ENCODE results near the gene PUS10. TPM values are rescaled to one million over a fixed set of nuclear protein-coding genes. Genes with fewer than 3 reads are reported as not detected.
"Not testable (repeated sequence)": the region's sequence is repeated elsewhere in the genome, so short reads cannot be mapped to it uniquely, and the experiment has no call there.

PUS10 gene
- polyA plus RNA-seq, 1 donor (not counting 4 experiments of a cell fraction or from before 2014, with no cell fraction given): 4.8 TPM

- dilution Hi-C loops (cut with MboI; ENCODE audit: extremely low pct_ligation_motif_present, low sequenced_read_pairs): no loop called here
- FAIRE-seq: no peak
- TF ChIP-seq EZH2 (IDR thresholded peaks at IDR 0.05; ENCODE audit: low read length) (no peak), CTCF (optimal IDR thresholded peaks at IDR 0.05 in 1 of 3, IDR thresholded peaks at IDR 0.05 in 1 of 3, conservative IDR thresholded peaks at IDR 0.05 in 1 of 3; ENCODE audit: extremely low read depth in 1 of 3, insufficient read depth in 2 of 3, low read length in 3 of 3) (no peak)
- Histone ChIP-seq H3K4me2 (ENCODE audit: control insufficient read depth, extremely low read depth, insufficient read depth, low read depth, low read length) (no peak overlapping the region), H3K4me3 (ENCODE audit: control insufficient read depth in 2 of 3, extremely low read depth in 1 of 3, insufficient read depth in 2 of 3, low read depth in 1 of 3, low read length in 3 of 3) (no peak overlapping the region), H3K36me3 (ENCODE audit: control insufficient read depth in 2 of 2, extremely low read depth in 1 of 2, insufficient read depth in 2 of 2, low read length in 2 of 2) (peaks cover 0 to 2% of the 10 kb centered on the region in 2 experiments), H3K9me3 (ENCODE audit: control insufficient read depth, low read depth, low read length) (no peaks in the 10 kb centered on the region), H3K27me3 (ENCODE audit: control insufficient read depth, extremely low read depth, insufficient read depth, low read length) (no peaks in the 10 kb centered on the region), H2AFZ (ENCODE audit: control insufficient read depth, low read length) (no peak overlapping the region), H3K9ac (ENCODE audit: control insufficient read depth, extremely low read depth, insufficient read depth, low read length) (no peak overlapping the region), H3K27ac (ENCODE audit: control insufficient read depth, insufficient read depth, low read length) (no peak overlapping the region), H3K4me1 (ENCODE audit: control insufficient read depth, extremely low read depth, insufficient read depth, low read length) (no peaks in the 10 kb centered on the region), H3K9me1 (ENCODE audit: control insufficient read depth, extremely low read depth, insufficient read depth, low read length) (no peaks in the 10 kb centered on the region), H3K79me2 (ENCODE audit: control insufficient read depth, insufficient read depth, low read length) (no peaks in the 10 kb centered on the region), H4K20me1 (ENCODE audit: control insufficient read depth, extremely low read depth, insufficient read depth, low read length) (no peaks in the 10 kb centered on the region)
- no peak for DNase-seq (ENCODE audit: low read depth, low spot score)
These were observed 24.8 kb upstream of the PUS10 start for GRCh38 chr2:61042807-61043206.

- H3K9me1 ChIP-seq (ENCODE audit: control insufficient read depth, extremely low read depth, insufficient read depth, low read length); FAIRE-seq; H3K4me1 ChIP-seq (ENCODE audit: control insufficient read depth, extremely low read depth, insufficient read depth, low read length); H2AFZ ChIP-seq (ENCODE audit: control insufficient read depth, low read length); dilution Hi-C loops (cut with MboI; ENCODE audit: extremely low pct_ligation_motif_present, low sequenced_read_pairs); H3K4me2 ChIP-seq (ENCODE audit: control insufficient read depth, extremely low read depth, insufficient read depth, low read depth, low read length); H4K20me1 ChIP-seq (ENCODE audit: control insufficient read depth, extremely low read depth, insufficient read depth, low read length); H3K9ac ChIP-seq (ENCODE audit: control insufficient read depth, extremely low read depth, insufficient read depth, low read length); H3K9me3 ChIP-seq (ENCODE audit: control insufficient read depth, low read depth, low read length); H3K4me3 ChIP-seq (ENCODE audit: control insufficient read depth in 2 of 3, extremely low read depth in 1 of 3, insufficient read depth in 2 of 3, low read depth in 1 of 3, low read length in 3 of 3); DNase-seq (ENCODE audit: low read depth, low spot score); H3K79me2 ChIP-seq (ENCODE audit: control insufficient read depth, insufficient read depth, low read length); H3K27me3 ChIP-seq (ENCODE audit: control insufficient read depth, extremely low read depth, insufficient read depth, low read length); H3K36me3 ChIP-seq (ENCODE audit: control insufficient read depth in 2 of 2, extremely low read depth in 1 of 2, insufficient read depth in 2 of 2, low read length in 2 of 2); H3K27ac ChIP-seq (ENCODE audit: control insufficient read depth, insufficient read depth, low read length): not testable (repeated sequence)
These were observed 18.6 kb upstream of the PUS10 start for GRCh38 chr2:61036643-61037042.

- H3K4me3 ChIP-seq (ENCODE audit: control insufficient read depth in 2 of 3, extremely low read depth in 1 of 3, insufficient read depth in 2 of 3, low read depth in 1 of 3, low read length in 3 of 3); DNase-seq (ENCODE audit: low read depth, low spot score); dilution Hi-C loops (cut with MboI; ENCODE audit: extremely low pct_ligation_motif_present, low sequenced_read_pairs): not testable (repeated sequence)
These were observed 16.5 kb upstream of the PUS10 start for GRCh38 chr2:61034592-61034991.

More at GRCh38 chr2:61034592-61034991, 16.5 kb upstream of the PUS10 start:
- H3K36me3 ChIP-seq (ENCODE audit: control insufficient read depth in 2 of 2, extremely low read depth in 1 of 2, insufficient read depth in 2 of 2, low read length in 2 of 2): peaks cover 10 to 14% of the 10 kb centered on the region in 2 experiments
- not testable (repeated sequence) for H3K27ac ChIP-seq (ENCODE audit: control insufficient read depth, insufficient read depth, low read length); H3K9me1 ChIP-seq (ENCODE audit: control insufficient read depth, extremely low read depth, insufficient read depth, low read length); H3K4me2 ChIP-seq (ENCODE audit: control insufficient read depth, extremely low read depth, insufficient read depth, low read depth, low read length); H3K9ac ChIP-seq (ENCODE audit: control insufficient read depth, extremely low read depth, insufficient read depth, low read length); H3K4me1 ChIP-seq (ENCODE audit: control insufficient read depth, extremely low read depth, insufficient read depth, low read length); FAIRE-seq; H3K79me2 ChIP-seq (ENCODE audit: control insufficient read depth, insufficient read depth, low read length); H4K20me1 ChIP-seq (ENCODE audit: control insufficient read depth, extremely low read depth, insufficient read depth, low read length); H3K27me3 ChIP-seq (ENCODE audit: control insufficient read depth, extremely low read depth, insufficient read depth, low read length); H3K9me3 ChIP-seq (ENCODE audit: control insufficient read depth, low read depth, low read length); H2AFZ ChIP-seq (ENCODE audit: control insufficient read depth, low read length)

Data from keratinocyte (primary cell).